ENCODE results near the gene C1orf226.
"Not testable (repeated sequence)": the region's sequence is repeated elsewhere in the genome, so short reads cannot be mapped to it uniquely, and the experiment has no call there.

C1orf226 gene

GRCh38 chr1:162416215-162416614 is 34.7 kb downstream of the C1orf226 start:
- no peak for DNase-seq

GRCh38 chr1:162416909-162417308 is 35.4 kb downstream of the C1orf226 start:
- no peak for DNase-seq

GRCh38 chr1:162417650-162418049 is 36.1 kb downstream of the C1orf226 start:
- no peak for DNase-seq

- not testable (repeated sequence) for DNase-seq
Measured at GRCh38 chr1:162418584-162418983, 37.1 kb downstream of the C1orf226 start.

GRCh38 chr1:162419450-162419931 is 38.0 kb downstream of the C1orf226 start:
- not testable (repeated sequence) for DNase-seq

DNA sequence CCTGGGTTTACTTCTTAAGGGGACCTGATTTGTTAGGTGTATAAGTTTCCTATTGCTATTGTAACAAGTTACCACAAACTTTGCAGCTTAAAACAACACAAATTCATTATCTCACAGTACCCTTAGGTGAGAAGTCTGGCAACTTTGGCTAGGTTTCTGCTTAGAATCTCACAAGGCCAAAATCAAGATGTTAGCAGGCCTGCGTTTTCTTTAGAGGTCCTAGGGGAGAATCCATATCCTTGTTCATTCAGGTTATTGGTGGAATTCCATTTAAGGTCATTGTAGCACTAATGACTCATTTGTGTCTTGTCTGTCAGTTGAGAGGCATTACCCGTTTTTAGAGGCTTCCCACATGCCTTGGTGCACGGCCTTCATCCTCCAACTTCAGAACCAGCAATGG is 38.6 kb downstream of the C1orf226 start:
- DNase-seq = no peak

GRCh38 chr1:162421258-162422164 is 40.0 kb downstream of the C1orf226 start:
- no peak for DNase-seq

DNA sequence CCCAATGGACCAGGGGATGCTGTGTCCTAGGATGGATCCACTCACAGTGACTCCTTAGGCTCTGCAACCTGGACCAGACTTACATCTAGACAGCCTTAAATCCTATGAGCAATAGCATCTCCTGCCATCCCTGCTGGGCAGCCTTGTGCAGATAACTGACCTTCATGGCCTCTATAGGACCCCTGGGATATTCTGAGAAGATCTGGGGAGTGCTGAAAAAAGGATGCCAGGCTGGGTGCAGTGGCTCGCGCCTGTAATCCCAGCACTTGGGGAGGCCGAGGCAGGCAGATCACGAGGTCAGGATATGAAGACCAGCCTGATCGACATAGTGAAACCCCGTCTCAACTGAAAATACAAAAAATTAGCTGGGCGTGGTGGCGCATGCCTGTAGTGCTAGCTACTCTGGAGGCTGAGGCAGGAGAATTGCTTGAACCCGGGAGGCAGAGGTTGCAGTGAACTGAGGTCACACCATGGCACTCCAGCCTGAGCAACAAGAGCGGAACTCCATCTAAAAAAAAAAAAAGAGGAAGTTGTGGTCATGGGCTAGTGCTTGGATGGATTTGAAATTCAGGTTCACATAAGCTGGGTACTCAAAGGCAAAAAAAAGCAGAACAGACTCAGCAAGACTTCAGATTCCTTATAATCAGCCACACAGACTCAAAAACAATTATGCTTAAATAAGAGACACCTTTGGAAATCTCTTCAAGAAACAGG is 41.3 kb downstream of the C1orf226 start:
- DNase-seq = no peak

DNA sequence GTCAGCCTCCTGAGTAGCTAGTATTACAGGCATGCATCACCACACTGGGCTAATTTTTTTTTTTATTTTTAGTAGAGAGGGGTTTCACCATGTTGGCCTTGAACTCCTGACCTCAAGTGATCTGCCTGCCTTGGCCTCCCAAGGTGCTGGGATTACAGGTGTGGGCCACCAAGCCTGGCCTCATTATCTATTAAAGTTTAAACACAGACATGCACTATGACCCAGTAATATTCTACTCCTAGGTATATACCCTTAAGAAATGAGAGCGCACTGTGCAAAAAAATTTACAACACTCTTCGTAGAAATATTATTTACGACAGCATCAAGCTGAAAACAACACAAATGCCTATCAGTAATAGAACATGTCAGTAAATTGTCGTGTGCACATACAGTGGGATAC is 49.1 kb downstream of the C1orf226 start:
- DNase-seq = no peak

DNA sequence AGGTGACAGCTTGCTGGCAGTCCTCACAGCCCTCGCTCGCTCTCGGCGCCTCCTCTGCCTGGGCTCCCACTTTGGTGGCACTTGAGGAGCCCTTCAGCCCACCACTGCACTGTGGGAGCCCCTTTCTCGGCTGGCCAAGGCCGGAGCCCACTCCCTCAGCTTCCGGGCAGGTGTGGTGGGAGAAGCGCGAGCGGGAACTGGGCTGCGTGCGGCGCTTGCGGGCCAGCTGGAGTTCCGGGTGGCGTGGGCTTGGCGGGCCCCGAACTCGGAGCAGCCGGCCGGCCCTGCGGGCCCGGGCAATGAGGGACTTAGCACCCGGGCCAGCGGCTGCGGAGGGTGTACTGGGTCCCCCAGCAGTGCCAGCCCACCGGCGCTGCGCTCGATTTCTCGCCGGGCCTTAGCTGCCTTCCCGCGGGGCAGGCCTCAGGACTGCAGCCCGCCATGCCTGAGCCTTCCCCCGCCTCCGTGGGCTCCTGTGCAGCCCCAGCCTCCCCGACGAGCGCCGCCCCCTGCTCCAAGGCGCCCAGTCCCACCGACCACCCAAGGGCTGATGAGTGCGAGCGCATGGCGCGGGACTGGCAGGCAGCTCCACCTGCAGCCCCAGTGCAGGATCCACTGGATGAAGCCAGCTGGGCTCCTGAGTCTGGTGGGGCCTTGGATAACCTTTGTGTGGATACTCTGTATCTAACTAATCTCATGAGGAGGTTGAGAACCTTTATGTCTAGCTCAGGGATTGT is 51.6 kb downstream of the C1orf226 start:
- not testable (repeated sequence) for DNase-seq
